Nucleus accumbens (tissue), 56 donors: ENCODE data around the gene RFLNA.

Source experiments
- DNase-seq, 56 donors: peaks; one replicate each; lab custom pipeline; 2025; lab: John Stamatoyannopoulos, UW

The RFLNA gene

DNA sequence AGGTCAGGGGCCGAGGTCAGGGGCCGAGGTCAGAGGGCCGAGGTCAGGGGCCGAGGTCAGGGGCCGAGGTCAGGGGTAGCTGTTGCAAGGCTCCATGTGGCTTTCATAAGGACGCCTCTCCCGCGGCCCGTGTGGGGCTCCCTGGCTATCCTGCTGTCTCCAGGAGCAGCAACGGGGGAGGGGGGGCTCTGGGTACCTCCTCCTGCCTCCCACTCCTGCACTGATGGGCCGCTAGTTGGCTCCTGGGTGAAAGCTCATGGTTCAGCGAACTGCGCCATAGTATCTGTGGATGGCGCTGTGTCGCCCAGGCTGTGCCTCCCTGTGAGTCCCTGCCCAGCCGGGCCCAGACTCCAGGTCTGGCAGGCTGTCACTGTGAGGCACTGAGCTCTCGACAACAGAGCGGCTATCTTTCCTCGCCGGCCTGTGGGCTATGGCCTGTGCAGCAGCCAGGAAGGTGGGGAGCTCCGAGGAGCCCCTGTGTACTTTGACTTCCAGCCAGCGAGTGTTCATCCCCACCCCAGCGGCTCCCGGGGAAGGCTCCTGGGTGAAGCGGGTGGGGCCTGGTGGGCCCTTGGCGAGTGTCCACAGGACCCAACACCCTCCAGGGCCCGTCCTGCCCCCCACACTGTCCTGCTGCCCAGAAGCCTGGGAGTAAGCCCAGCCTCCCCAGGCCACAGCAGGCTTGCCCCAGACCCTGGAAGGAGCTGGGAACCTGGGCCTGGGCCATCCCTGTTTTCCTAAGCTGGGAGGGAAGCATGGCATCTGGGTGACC lies 8.1 kb downstream of the RFLNA start:
- no peak for DNase-seq

DNA sequence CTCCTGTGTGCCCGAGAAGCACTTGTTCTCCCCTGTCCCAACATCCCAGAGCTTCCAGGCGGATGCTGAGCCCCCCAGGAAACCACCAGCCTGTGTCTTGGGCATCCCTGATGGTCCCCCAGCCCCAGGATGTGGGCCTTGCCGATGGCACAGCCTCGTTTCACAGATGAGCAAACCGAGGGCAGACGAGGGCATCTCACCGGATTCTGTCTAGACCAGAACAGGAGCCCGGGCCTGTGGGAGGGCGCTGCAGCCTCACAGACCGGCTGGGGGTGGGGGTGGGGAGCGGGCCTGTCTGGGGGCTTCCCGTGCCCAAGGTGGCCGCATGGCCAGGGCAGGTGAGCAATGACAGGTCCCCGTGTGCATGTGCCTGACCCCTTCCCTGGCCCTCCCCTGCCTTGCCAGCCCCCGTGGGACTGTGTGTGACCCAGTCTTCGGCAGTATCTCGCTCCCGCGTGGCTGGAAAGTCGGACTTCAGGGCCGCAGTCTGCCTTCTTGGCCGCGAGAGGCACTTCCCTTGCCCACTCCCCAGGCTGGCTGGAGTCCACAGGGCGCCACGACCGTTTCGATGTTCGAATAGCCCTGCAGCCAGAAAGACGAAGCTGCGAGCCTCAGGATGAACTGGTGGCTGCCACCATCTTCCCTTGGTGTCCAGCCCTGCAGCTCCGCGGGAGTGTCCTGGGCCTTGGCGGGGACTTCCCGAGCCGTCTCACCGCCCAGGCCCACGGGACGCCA lies 8.9 kb downstream of the RFLNA start:
- no peak for DNase-seq

DNA sequence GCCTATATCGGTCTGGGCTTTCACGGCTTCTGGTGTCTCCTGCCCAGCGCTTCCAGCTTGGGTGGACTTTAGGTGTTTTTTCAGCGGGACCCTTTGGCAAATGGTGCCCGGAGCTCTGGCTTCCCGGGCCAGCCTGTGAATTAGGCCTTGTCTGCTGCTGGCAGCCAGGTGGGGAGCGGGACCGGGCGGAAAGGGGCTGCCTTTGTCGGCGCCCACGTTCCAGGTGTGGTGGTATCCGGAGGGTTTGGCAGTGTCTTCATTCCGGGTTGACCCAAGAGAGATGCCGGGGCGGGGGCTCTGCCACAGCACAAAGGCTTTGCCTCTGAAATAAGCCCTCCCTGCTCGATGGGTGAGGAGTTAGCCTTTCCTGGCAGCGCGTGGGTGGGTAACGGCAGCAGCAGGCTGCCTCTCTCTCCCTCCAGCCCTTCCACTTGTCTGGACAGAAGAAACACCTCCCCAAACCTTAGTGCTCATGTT lies 9.5 kb downstream of the RFLNA start:
- DNase-seq, result no peak

DNA sequence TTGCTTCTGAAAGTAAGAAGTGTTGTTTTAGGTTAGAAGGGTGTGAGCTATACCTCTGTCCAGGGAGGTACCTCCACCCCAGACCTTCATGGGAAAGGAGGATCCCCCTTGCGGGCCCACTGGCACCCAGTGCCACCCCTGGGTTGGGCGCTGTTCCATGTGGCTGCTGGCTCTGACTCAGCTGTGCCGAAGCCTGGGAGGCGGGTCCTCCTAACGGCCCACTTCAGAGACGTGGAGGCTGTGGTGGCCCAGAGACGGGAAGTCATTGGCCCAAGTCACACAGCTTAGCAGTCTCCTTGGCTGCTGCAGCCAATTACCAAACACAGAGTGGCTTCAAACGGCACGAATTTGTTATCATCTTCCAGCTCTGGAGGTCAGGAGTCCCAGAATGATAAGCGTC lies 10.2 kb downstream of the RFLNA start:
- no peak for DNase-seq

DNA sequence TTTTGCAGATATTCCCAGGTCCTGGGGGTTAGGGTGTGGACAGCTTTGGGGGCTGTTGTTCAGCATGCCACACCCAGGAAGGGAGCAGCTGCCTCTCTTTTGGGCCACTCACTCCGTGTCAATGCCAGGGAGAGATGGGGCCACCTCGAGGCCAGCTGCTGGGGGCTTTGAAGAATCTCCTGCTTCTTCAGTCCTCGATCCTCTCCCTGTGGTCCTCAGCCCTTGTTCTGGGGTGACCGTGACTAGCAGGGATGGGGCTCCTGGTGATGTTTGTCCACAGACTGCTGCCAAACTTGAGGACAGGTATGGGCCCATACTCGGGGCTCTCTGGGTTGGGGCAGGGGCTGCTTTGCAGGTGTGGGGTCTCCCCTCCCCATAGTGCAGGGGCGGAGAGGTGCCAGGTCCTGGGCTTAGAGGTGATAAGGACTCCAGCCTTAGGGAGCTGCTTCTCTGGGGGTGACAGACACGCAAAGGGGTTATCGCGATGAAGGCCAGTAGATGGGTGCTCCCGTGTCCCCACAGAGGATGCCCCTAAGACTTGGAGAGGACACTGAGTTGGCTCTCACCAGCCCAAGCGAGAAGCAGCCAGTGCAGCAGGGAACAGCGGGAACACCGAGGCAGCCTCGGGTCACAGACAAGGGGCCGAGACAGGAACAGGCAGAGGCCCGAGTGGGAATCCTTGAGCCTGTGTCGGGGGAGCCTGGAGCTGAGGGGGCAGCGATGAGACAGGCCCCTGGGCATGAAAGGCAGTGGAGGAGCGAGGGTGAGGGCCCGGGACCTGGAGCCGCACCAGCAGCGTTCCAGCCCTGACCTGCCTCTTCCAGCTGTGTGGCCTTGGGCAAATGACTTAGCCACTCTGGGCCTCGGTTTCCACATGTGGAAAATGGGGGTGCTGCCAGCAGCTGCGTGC lies 11.1 kb downstream of the RFLNA start:
- DNase-seq, result no peak

DNA sequence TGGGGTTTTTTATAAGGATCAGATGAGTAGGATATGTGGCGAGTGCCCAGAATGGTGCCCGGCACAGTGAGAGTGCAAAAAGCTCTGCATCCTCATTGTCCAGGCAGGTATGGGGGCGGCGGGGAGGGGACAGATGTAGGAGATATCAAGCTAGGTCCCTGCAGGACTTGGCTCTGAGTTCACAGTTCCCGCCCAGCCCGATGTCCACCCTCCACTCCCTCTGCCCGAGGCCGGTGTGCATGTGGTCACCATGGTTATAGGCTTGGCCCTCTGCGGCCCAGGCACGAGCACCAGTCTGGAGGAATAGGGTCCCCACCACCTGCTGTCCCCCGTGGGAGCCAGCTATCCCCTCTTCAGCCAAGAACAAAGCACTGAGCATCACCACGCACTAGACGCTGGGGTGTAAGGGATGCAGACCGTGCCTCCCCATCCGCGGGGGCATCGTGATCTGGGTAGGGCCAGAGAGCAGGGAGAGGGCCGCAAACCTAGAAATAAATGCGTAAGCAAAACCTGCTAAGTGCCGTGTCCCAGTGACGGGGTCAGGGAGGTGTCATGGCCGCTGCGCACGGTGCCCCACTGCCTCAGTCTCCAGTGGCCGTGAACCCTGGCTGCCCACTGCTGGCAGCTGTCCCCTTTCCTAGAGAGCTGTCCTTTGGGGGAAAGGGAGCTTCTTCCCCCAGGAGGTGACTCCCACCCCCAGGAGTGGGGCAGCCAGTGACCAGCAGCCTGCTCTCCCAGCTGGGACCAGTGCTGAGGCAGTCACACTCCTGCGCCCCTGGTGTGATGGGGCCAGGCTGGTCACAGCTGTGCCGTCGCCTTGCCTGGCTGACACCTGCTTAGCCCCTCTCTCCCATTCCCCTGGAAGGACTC lies 12.0 kb downstream of the RFLNA start:
- no peak for DNase-seq

DNA sequence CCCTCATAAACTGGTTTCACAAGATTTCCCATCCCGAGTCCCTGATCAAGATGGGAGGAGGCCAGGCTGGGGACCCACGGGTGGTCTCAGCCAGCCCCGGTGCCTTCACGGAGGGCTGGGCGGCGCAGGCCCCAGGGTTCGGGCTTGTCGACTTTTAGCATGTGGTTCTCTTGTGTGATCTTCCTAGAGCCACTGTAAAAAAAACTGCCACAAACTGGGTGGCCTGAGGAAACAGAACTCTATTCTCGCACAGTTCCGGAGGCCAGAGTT lies 12.6 kb downstream of the RFLNA start:
- DNase-seq, result no peak

DNA sequence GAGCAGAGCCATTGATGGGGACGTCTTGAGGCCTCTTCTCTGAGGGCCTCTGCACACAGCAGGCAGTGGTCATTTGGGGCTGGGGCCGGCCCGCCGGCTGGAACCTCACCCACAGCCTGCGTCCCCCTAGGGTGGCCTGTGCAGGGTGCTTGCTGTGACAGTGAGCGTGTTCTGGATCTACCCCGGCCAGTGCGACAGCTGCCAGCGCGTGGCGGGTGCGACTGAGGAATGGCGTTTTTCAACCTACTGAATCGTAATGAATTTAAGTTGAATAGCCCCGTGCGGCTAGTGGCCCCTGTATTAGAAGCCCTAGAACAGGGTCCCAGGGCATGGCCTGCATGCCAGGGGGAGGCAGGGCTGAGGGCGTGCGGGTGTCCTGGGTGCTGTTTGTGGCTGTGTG lies 13.8 kb downstream of the RFLNA start:
- DNase-seq, result no peak

DNA sequence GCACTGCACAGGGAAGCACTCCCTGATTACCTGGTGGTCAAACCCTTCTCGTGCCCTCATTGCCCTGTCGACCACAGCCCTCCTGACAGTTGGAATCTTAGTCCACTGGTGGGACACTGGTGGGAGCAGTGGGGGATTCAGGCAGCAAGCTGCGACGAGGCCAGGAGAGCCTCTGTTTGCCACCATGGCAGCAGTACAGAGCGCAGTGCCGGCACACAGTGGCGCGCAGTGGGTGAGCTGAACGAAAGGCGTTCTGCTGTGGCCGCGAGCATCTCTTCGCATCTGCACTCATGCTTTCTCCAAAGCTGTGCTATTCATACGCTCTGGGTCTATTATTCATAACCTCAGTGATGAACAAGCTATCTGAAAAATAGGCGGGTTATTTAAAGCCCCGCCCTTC lies 14.3 kb downstream of the RFLNA start:
- DNase-seq, result no peak

DNA sequence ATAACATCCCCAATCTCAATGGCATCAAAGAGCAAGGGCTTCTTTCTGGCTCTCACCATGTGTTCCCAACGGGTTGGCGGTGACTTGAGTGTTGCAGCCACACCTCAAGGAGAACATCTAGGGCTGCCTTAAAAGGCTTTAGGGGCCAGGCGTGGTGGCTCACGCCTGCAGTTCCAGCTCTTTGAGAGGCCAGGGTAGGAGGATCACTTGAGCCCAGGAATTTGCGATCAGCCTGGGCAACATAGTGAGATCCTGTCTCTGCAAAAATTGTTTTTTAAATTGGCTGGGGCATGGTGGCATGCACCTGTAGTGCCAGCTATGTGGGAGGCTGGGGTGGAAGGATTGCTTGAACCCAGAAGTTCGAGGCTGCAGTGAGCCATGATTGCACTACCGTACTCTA lies 14.9 kb downstream of the RFLNA start:
- DNase-seq, result no peak

DNA sequence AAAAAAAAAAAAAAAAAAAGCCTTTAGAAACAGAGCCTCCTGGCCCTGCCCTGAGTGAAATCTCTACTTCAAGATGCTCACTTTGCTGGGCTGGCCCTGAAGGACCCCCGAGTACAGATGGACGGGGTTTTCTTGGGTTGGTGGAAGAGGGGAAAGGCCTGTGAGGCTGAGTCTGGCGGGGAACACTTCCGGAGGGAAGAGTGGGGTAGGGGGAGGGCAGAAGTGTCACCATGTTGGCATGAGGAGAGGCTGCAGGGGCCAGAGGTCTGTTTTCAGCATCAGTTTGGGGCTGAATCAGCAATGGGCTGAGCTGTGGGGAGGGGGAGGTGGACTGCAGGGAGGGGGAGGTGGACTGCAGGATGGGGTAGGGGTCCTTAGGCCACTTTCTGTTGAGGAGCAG lies 15.3 kb downstream of the RFLNA start:
- no peak for DNase-seq

DNA sequence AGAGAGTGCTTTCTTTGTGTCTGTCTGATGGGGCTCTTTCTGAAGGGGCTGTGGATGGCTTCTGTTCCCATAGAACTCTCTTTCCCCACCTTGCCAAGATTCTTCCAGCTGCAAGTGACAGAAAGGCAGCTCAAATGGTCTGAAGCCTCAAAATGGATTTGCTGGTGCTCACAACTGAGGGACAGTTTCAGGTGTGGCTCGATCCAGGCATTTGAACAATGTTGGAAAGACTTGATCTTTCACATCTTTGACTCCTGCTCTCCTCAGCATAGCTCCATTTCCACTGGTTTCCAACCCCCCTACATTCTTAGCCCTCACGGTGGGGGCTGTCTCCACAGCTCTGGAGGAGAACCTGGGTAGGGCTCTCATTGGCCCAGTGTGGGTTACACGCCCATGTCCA lies 15.9 kb downstream of the RFLNA start:
- no peak for DNase-seq

DNA sequence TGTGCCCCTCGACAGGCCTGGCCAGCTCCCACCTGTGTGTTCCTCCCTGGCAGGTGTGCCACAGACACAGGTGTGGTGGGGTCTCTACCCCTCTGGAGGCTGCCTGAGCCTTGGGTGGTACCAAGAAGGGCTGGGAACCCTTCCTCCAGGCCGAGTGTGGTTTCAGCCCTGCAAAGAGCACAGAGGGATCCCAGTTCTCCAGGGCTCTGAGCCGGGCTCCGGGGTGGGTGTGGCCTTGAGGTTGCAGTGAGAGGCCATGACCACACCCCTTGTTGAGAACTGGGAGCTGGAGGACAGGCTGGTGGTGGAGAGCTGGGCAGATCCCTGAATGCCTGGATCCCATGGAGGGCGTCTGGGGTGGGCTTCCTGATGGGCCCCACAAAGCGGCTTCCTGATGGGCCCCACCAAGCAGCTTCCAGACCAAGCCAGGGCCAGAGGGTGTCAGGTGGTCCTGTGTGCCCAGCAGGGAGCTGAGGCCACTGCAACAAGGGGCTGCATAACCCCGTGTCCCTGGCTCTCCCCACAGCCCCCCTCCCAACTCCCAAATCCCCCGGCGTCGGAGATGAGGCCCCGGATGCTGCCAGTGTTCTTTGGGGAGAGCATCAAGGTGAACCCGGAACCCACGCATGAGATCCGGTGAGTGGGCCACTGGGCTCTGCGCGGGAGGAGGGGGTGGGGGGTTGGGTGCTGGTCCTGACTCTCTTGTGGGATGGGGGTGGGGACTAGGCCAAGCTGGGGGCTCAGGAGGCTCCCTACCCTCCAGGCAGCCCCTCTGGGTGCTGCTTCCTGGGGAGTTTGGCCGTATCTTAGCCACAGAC lies 16.6 kb downstream of the RFLNA start:
- DNase-seq, result no peak

DNA sequence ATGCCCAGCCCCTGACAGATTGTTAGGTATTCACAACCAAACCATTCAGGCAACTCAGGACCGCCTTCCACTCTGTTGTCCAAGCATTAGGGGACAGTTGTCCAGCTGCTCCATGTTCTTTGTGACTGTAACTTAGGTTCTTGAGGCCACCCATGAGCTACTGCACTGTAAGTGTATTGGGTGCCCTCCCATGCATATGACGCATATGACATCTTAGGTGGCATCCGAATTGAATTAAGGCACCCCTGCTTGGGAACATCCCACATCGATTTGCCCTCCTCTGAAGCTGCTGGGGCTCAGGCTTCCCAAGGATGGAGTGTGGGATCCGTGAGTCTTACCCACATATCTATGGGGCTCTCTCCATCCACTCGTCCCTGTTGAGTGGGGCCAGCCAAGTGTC lies 17.7 kb downstream of the RFLNA start:
- no peak for DNase-seq

DNA sequence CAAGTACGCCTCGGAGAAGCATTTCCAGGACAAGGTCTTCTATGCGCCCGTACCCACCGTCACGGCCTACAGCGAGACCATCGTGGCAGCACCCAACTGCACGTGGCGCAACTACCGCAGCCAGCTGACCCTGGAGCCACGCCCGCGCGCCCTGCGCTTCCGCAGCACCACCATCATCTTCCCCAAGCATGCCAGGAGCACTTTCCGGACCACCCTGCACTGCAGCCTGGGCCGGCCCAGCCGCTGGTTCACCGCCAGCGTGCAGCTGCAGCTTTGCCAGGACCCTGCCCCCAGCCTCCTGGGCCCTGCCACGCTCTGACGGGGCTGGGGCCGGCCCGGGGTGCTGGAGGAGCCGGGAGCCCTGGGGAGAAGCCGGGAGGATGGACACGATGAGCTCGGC lies 19.3 kb downstream of the RFLNA start:
- no peak for DNase-seq

DNA sequence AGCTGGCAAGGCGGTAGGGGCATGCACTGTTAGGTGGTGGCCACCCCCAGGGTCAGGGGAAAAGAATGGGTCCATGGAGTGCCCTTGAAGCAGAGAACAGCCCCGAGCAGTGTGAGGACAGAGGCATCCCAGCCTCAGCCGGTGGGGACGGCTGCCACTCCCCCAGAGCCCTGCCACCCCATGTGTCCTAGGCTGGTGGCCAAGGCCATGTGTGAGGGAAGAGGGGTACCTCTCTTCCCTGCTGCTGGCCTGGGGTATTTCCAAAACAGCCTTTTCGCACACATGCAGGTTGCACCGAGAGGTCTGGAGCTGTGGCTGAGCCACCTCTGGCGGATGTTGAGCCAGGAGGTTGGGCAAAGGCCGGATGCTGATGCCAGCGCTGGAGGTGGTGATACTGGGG lies 19.9 kb downstream of the RFLNA start:
- DNase-seq, result no peak

DNA sequence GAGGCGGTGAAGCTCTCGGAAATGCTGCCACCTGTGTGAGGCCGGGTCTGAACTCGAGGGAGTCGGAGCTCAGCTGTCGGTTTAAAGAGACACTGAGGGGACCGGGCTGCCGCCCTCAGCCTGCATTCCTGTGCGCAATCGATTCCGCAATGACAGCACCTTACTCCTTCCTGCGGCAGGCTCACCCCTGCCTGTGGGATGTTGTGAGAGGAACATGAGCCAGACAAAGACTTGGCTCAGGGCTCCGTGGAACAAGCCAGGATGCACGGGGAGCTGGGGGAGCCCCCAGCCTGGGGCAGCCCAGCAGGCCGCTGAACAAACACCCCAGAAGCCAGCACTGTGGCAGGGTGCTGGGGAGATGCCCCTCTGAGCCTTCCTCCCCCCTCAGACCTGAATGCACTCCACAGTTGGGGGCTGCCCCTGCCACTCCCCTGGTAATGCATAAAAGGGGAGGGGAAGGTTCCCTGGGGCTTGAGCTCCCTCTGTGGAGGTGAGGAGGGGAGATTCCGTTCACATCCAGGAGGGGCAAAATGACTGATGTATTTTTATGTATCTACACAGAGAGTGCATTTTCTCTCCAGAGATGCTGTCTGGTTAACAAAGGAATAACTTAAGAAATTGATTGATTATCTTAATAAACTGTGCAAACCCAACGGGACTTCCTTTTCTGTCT lies 20.6 kb downstream of the RFLNA start:
- DNase-seq, result no peak

DNA sequence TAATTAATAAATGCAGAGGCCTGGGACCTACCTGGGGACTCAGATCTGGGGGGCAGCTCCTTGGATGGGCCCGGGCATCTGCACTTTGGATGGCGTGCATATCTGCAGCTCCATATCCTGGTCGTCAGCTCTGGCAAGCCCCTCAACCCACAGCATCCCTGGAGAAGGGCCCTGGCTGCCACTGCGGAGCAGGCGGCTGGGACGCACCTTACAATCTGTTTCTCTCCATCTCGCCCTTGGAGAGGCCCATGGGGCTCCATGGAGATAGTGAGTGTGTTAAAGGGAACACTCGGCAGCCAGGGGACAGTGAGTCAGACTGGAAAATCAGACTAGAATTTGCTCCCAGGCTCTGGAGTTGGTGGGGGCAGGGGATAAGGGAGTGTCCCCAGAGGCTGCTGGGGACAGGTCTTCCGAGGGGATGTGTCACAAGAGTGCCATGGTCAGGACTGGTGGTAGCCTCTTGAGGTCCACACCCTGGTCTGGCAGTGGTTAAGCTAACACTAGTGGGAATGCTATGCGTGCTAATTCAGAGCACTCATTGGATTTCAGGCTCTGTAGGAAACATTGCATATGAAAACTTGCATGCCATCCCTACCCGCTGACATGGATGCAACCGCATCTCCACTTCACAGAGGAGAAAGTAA lies 21.5 kb downstream of the RFLNA start:
- no peak for DNase-seq
